Measurements from ENCODE around the gene ANO2.

GRCh38 chr12:5856692-5857091, 88.4 kb downstream of the ANO2 start:
- TF ChIP-seq POLR2A (IDR thresholded peaks at IDR 0.05; ENCODE audit: low read length) (no peak), GATA1 (IDR thresholded peaks at IDR 0.05; ENCODE audit: low read depth, low read length) (no peak)
